Keratinocyte (primary cell): ENCODE results near the gene MEIS3. TPM values are rescaled to one million over a fixed set of nuclear protein-coding genes. Genes with fewer than 3 reads are reported as not detected.

Experiments
- DNase-seq: peaks from one replicate; pipeline ENCODE4 v3.0.0-alpha.2; 2011; ENCODE audit warnings: low read depth, missing footprints, low spot score
- FAIRE-seq: peaks from 2 replicates; lab custom pipeline; 2011; peaks lifted over from hg19 to GRCh38; lab: Jason Lieb, UNC
- H2AFZ ChIP-seq: 2 replicates; pipeline ENCODE4 v1.6.0; 2012; ENCODE audit warnings: low read length, control low read depth, inconsistent platforms; ENCODE audit not compliant: control insufficient read depth
- H3K27ac ChIP-seq: 2 replicates; pipeline ENCODE4 v1.5.1; 2011; ENCODE audit warnings: low read length; ENCODE audit not compliant: control insufficient read depth, insufficient read depth
- H3K27me3 ChIP-seq: 3 replicates; pipeline ENCODE4 v1.6.0; 2011; ENCODE audit warnings: low read length; ENCODE audit not compliant: control insufficient read depth, insufficient read depth; ENCODE audit errors: extremely low read depth
- H3K36me3 ChIP-seq, 2 experiments: 2 replicates in 1 of 2; 3 replicates in 1 of 2; pipeline ENCODE4 v1.5.1; 2011; ENCODE audit warnings: low read length in 2 of 2, mild to moderate bottlenecking in 1 of 2; ENCODE audit not compliant: control insufficient read depth in 2 of 2, insufficient read depth in 2 of 2; ENCODE audit errors: extremely low read depth in 1 of 2
- H3K4me1 ChIP-seq: 3 replicates; pipeline ENCODE4 v1.5.1; 2011; ENCODE audit warnings: low read length; ENCODE audit not compliant: control insufficient read depth, insufficient read depth; ENCODE audit errors: extremely low read depth
- H3K4me2 ChIP-seq: 3 replicates; pipeline ENCODE4 v1.6.0; 2011; ENCODE audit warnings: low read depth, low read length; ENCODE audit not compliant: control insufficient read depth, insufficient read depth; ENCODE audit errors: extremely low read depth
- H3K4me3 ChIP-seq, 3 experiments: fragments of 200-600 bp in 1 of 3; sonication (generic) in 1 of 3; 2 replicates in 2 of 3; 3 replicates in 1 of 3; pipeline ENCODE4 v1.5.1; 2011 to 2016; ENCODE audit warnings: low read length in 3 of 3, mild to moderate bottlenecking in 3 of 3, control low read depth in 2 of 3, inconsistent platforms in 1 of 3, low read depth in 1 of 3, mixed read lengths in 1 of 3, mixed run types in 1 of 3, moderate library complexity in 1 of 3; ENCODE audit not compliant: control insufficient read depth in 2 of 3, insufficient read depth in 2 of 3; ENCODE audit errors: extremely low read depth in 1 of 3
- H3K79me2 ChIP-seq: 2 replicates; pipeline ENCODE4 v1.6.0; 2012; ENCODE audit warnings: low read length; ENCODE audit not compliant: control insufficient read depth, insufficient read depth
- H3K9ac ChIP-seq: 3 replicates; pipeline ENCODE4 v1.6.0; 2011; ENCODE audit warnings: low read length; ENCODE audit not compliant: control insufficient read depth, insufficient read depth; ENCODE audit errors: extremely low read depth
- H3K9me1 ChIP-seq: 3 replicates; pipeline ENCODE4 v1.6.0; 2011; ENCODE audit warnings: low read length; ENCODE audit not compliant: control insufficient read depth, insufficient read depth; ENCODE audit errors: extremely low read depth
- H3K9me3 ChIP-seq: 2 replicates; pipeline ENCODE4 v1.5.1; 2012; ENCODE audit warnings: low read depth, low read length; ENCODE audit not compliant: control insufficient read depth
- H4K20me1 ChIP-seq: 3 replicates; pipeline ENCODE4 v1.6.0; 2011; ENCODE audit warnings: low read length; ENCODE audit not compliant: control insufficient read depth, insufficient read depth; ENCODE audit errors: extremely low read depth
- CTCF ChIP-seq, 3 experiments: IDR thresholded peaks in 1 of 3; conservative IDR thresholded peaks in 1 of 3; optimal IDR thresholded peaks in 1 of 3; 2 replicates in 2 of 3; 3 replicates in 1 of 3; pipeline versions ENCODE3 to v1.5.1; 2011; ENCODE audit warnings: low read length in 3 of 3, mild to moderate bottlenecking in 3 of 3, moderate library complexity in 2 of 3, control low read depth in 1 of 3, inconsistent platforms in 1 of 3; ENCODE audit not compliant: insufficient read depth in 2 of 3; ENCODE audit errors: extremely low read depth in 1 of 3
- EZH2 ChIP-seq: IDR thresholded peaks from one replicate; pipeline ENCODE4 v1.6.1; 2012; ENCODE audit warnings: inconsistent platforms, mild to moderate bottlenecking, low read length, moderate library complexity
- dilution Hi-C: fragments of 300-500 bp; cut with MboI; formaldehyde crosslinking; loops from one replicate; pipeline ENCODE4 v1.7.0; 2020; ENCODE audit warnings: low sequenced_read_pairs; ENCODE audit not compliant: extremely low pct_ligation_motif_present
- polyA plus RNA-seq, 5 experiments: library from polyadenylated mRNA; depleted of rRNA in 3 of 5; stranded (reverse) in 3 of 5; stranded (forward) in 1 of 5; unstranded in 1 of 5; fragments of >200 nt; gene quantifications; 1 replicate in 1 of 5; 2 replicates in 3 of 5; 3 replicates in 1 of 5; pipeline versions ENCODE4 v1.2.1 to v1.2.3, GENCODE V29; 2011 to 2012; ENCODE audit warnings: missing spikeins in 2 of 5, low read depth in 1 of 5, low replicate concordance in 1 of 5

The MEIS3 gene
- polyA plus RNA-seq, 1 donor (not counting 4 experiments of a cell fraction or from before 2014, with no cell fraction given): 1.7 TPM

GRCh38 chr19:47402504-47402903 lies 16.8 kb downstream of the MEIS3 start:
- no peaks in the 10 kb centered on the region for H3K9me1 ChIP-seq
- H3K9me3 ChIP-seq: no peaks in the 10 kb centered on the region
- no peak overlapping the region for H3K4me3 ChIP-seq
- peaks cover 5% of the 10 kb centered on the region for H4K20me1 ChIP-seq
- TF ChIP-seq CTCF (optimal IDR thresholded peaks at IDR 0.05 in 1 of 3, IDR thresholded peaks at IDR 0.05 in 1 of 3, conservative IDR thresholded peaks at IDR 0.05 in 1 of 3; ENCODE audit: extremely low read depth in 1 of 3, insufficient read depth in 2 of 3, low read length in 3 of 3) (no peak), EZH2 (no peak)
- peaks cover 18% of the 10 kb centered on the region for H3K27me3 ChIP-seq
- no peak for DNase-seq
- dilution Hi-C loops: no loop called here
- no peaks in the 10 kb centered on the region for H3K4me1 ChIP-seq
- no peak overlapping the region for H3K27ac ChIP-seq
- no peak overlapping the region for H3K4me2 ChIP-seq
- H2AFZ ChIP-seq: no peak overlapping the region
- no peak overlapping the region for H3K9ac ChIP-seq
- FAIRE-seq: no peak
- H3K79me2 ChIP-seq: no peaks in the 10 kb centered on the region
- H3K36me3 ChIP-seq: no peaks in the 10 kb centered on the region

GRCh38 chr19:47398707-47399597 lies 20.4 kb downstream of the MEIS3 start:
- Histone ChIP-seq H3K79me2 (no peaks in the 10 kb centered on the region), H3K27me3 (no peaks in the 10 kb centered on the region), H3K4me2 (no peak overlapping the region), H3K9me3 (no peaks in the 10 kb centered on the region), H3K9me1 (no peaks in the 10 kb centered on the region), H3K4me1 (no peaks in the 10 kb centered on the region), H3K4me3 (no peak overlapping the region), H3K27ac (no peak overlapping the region), H2AFZ (no peak overlapping the region), H3K36me3 (no peaks in the 10 kb centered on the region), H4K20me1 (no peaks in the 10 kb centered on the region), H3K9ac (no peak overlapping the region)
- no peak for DNase-seq
- TF ChIP-seq EZH2 (no peak), CTCF (optimal IDR thresholded peaks at IDR 0.05 in 1 of 3, IDR thresholded peaks at IDR 0.05 in 1 of 3, conservative IDR thresholded peaks at IDR 0.05 in 1 of 3; ENCODE audit: extremely low read depth in 1 of 3, insufficient read depth in 2 of 3, low read length in 3 of 3) (no peak)
- no peak for FAIRE-seq
- dilution Hi-C loops: no loop called here
